K562 treated with DMSO at 1 percent for 4 hours (cell line): ENCODE data around the gene PLEKHF1. TPM values are rescaled to one million over a fixed set of nuclear protein-coding genes. Genes with fewer than 3 reads are reported as not detected.

Experiments
- total RNA-seq: library from RNA; unstranded; fragments of 300-600 nt; gene quantifications from 2 replicates; pipeline ENCODE4 v1.2.3, GENCODE V29; 2022; ENCODE audit not compliant: insufficient read depth

PLEKHF1 gene, protein sequence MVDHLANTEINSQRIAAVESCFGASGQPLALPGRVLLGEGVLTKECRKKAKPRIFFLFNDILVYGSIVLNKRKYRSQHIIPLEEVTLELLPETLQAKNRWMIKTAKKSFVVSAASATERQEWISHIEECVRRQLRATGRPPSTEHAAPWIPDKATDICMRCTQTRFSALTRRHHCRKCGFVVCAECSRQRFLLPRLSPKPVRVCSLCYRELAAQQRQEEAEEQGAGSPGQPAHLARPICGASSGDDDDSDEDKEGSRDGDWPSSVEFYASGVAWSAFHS
- 37.0 and 44.7 TPM in 2 replicates for total RNA-seq

DNA sequence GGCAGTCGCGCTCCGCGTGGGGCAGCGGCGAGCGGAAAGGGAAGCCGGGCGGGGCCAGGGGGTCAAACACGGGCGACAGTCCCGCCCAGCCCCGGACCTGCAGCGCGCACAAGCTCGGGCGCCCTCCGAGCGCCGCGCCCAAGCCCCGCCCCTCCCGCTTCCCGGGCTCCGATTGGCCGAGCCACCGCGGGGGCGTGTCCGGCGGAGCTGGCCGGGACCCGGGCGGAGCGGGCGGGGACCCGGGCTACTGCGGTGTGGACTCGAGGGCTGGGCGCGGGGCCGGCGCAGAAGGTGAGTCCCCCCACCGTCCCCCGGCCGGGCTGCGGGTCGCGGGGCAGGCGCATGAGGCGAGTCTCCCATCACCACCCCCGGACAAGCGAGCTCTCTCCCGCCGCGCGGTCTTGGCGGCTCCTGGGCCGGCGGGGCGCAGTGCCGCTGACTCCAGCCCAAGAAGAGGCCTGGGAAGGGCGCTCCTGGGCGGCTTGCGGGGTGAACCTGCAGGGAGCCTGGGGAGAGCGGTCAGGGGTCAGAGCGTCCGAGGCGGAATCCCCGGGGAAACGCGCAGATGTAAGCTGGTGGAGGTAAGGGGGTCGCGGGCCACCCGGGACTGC lies at the start of gene PLEKHF1:
TSS of gene PLEKHF1 (plus strand) at position 247 of the 611 bp plus-strand sequence. CDS start 8,379 bp downstream, outside the sequence.

DNA sequence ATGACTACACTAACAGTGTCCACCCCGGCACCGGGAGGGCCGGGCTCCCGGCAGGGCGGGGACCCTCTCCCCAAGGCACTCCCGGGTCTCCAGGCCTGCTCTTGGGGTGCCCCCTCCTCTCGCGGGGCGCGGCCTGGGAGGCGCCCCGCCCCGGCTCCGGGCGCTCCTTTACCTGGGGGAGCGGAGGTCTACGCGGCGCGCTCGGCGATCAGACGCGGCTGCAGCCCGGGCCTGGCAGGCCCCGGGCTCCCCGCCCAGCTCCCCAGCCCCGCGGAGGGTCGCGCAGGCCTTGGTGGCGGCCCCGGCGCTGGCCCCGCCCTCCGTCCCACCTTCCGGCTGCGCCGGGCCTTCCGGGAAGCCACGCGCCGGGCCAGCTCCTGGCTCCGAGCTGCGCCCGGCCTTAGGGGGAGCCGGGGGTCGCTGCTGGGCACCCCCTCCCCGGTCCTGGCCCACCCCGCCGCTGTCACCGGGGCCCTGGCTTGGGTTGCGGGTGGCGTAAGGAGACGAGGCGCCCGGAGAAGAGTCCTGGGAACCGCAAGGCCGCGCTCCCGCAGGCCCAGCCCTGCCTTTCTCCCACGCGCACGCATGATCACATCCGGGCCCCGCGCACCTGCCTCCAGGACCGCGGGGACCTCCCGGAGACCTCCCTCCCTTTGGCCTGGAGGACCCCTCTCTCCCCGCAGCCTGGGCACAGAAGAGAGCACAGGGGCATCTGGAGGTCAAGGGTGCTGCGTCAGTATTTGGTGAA lies 49.9 kb downstream of the PLEKHF1 start, which contains the start of gene C19orf12:
TSS of gene C19orf12 (minus strand) at position 309 of the 748 bp plus-strand sequence. CDS start 6,848 bp downstream, outside the sequence.

Other genes starting within 250 kb of the PLEKHF1 start
- not detected in 2 replicates for gene VSTM2B, start 139.5 kb upstream of the PLEKHF1 start, total RNA-seq
- 55.7 and 70.4 TPM in 2 replicates for gene POP4, start 59.2 kb upstream of the PLEKHF1 start, total RNA-seq
- 10.5 and 13.0 TPM in 2 replicates for gene C19orf12, start 49.8 kb downstream of the PLEKHF1 start, total RNA-seq
- gene CCNE1, start 146.5 kb downstream of the PLEKHF1 start, total RNA-seq: 10.0 and 14.1 TPM in 2 replicates